Renal cortex interstitium (tissue), 11 donors: ENCODE data around the gene KCTD17. TPM values are rescaled to one million over a fixed set of nuclear protein-coding genes. Genes with fewer than 3 reads are reported as not detected.

ENCODE experiments used
- DNase-seq, 11 donors: peaks; one replicate each; pipeline ENCODE4 v3.0.0-alpha.2; 2013; ENCODE audit warnings: low read depth in 9 of 11, low spot score in 4 of 11; ENCODE audit errors: extremely low read depth in 1 of 11
- polyA plus RNA-seq, 3 donors: library from polyadenylated mRNA; unstranded; fragments of 120-200 nt; gene quantifications; one replicate each; pipeline ENCODE4 v1.2.1, GENCODE V29; 2013; ENCODE audit not compliant: insufficient read length in 3 of 3

KCTD17 gene
- polyA plus RNA-seq, 3 donors, result 20.4 to 34.3 (median 30.7) TPM

GRCh38 chr22:37053310-37054055, 1.9 kb downstream of the KCTD17 start:
- DNase-seq, result no peak

GRCh38 chr22:37054056-37054395, 2.5 kb downstream of the KCTD17 start:
- DNase-seq, result no peak

GRCh38 chr22:37054600-37055365, 3.2 kb downstream of the KCTD17 start:
- DNase-seq, result no peak

DNA sequence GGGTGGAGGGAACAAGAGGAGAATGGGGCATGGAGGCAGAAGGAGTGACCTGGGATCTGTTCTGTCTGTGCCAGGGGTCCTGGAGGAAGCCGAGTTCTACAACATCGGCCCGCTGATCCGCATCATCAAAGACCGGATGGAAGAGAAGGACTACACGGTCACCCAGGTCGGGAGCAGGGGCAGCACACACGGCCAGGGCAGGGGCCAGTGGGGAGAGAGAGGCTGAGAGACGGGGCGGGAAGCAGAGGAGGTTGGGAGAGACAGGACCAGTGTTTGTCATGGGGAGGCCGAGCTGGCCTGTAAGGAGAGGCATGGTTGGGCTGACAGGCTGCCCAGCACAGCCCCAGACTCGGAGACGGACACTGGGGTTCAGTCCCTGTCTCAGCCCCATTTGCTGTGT, 4.7 kb downstream of the KCTD17 start:
- DNase-seq, result no peak

DNA sequence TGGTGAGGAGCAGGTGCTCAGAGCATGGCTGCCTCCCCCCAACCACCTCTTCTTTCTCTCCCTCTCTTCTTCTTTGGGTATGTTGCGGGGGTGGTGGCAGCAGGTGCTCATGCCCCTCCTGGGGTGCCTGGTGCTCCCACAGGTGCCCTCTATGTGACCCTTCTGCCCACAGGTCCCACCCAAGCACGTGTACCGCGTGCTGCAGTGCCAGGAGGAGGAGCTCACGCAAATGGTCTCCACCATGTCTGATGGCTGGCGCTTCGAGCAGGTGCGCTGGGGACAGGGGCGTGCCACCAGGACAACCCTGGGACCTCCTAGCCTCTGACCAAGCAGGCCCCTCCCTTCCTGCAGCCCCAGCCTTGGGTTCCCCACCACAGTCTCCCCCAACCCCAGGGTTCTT, 5.7 kb downstream of the KCTD17 start:
- no peak for DNase-seq

- DNase-seq, result no peak
Observed at GRCh38 chr22:37057796-37058510, 6.4 kb downstream of the KCTD17 start.

DNA sequence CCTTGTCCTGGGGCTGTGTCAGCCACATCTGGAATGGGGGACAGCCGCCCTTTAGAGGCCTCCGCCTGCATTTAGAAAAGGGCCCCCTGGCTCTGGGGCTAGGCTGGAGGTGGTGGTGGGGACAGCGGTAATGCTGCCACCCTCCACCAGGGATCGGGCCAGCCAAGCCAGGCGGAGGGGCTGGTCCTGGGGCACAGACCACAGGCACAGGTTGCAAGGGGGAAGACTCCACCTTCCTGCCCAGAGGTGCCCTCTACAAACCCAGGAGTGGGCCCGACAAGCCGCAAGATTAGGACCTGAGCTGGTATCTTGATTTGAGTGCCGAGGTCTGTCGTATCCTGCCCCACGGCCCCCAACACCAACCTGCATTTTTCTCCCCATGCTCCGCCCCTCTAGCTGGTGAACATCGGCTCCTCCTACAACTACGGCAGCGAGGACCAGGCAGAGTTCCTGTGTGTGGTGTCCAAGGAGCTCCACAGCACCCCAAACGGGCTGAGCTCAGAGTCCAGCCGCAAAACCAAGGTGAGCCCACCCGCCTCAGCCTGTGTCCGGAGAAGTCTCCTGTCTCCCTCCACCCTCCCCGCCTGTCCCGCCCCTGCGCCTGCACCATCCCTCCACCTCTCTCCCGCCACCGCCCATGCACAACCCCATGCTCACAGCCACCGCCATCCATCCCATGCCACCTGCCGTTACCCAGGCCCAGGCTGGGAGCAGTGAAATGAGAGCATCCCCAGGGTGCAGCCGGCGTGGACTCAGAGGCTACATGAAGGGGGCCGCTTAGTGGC, 7.6 kb downstream of the KCTD17 start:
- no peak for DNase-seq

DNA sequence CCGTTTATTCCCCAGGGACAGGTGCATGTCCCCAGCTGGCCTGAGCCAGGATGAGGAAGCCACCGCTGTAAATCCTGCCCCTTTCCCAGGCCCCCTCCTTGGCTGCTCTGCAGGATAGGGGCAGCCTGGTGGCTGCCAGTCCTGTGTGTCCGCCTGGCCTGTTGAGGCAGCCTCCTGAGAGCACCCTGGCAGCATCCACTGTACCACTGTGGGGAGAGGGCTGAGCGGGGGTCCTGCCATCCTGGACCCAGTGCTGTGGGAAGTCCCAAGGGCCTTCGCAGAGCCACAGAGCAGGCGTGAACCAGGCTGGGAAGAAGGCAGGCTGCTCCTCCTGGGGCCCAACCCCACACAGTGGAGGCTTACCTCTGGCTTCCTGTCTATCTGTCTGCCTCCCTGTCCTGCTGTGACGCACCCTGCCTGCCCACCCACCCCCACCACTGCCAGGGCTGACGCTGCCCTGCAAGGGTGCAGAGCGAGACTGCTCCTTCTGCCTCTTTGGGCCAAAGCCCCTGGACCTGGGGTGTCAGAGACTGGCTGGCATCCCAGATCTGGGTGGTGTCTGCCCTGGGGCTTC, 8.4 kb downstream of the KCTD17 start:
- DNase-seq, result no peak

DNA sequence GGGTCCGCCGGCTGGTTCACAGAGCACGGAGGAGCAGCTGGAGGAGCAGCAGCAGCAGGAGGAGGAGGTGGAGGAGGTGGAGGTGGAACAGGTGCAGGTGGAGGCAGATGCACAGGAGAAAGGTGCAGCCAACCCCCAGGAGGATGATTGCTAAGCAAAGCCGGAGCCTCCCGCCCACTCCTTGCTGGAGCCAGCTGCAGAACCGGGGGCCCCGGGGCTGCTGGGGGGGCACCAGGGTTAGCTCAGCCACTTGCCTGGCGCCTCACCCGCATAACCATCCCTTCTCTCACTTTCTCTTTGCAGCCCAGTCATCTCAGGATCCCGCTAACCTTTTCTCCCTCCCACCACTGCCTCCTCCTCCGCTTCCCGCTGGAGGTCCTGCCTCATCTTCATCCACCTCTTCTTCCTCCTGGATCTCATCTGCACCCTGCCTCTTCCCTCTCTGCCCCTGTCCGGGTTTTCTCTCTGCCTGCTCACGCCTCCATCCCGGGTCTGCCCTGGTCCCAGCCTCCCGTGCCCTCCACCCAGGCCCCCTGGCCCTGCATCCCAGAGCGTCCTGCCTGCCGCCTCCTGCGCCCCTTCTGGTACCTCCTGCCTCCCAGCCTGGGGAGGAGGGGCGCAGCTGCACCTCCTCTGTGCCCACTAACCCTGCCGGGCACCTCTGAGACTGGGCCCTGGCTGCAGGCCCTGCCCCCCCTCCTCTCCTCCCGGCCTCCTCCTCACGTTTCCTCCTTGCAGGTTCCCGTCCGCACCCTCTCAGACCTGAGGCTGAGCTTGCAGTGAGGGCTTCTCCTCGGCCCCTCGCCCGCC, 9.5 kb downstream of the KCTD17 start:
- no peak for DNase-seq

DNA sequence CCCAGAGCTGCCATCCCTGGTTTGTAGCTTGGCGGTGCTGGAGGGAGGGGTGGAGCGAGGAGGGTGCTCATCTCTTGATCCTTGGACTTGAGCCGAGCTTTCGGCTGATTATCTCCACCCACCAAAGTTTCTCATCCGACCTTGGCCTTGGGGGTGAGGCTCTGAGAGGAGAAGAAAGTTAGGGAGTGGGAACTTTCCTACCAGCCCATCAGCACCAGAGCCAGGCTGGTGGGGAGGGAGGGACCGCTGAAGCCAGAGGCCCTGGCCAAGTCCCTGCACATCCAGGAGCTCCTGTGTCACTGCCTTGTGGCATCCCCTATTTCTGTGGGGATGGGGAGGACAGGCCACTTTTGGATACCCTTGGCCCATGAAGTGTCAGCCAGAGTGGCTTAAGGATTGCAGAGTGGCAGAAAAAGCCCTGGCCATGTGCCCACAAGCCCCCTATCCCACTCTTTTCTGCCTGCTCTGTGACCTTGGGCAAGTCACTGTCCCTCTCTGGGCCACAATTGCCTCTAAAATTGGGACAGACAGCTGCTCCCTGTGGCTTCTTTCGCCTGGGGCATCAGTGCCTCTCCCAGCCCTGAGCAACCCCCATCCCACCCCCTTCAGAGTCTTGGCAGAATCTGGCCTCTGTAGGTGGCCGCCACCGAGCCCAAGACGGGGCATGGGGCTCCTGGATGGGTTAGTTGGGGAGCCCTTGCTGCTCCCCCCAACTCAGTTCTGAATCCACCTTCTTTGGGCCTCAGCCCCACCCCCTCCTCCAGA, 10.3 kb downstream of the KCTD17 start:
- DNase-seq, result no peak

GRCh38 chr22:37062376-37062675, 10.8 kb downstream of the KCTD17 start:
- DNase-seq, result no peak

- no peak for DNase-seq
Observed at GRCh38 chr22:37062702-37063381, 11.3 kb downstream of the KCTD17 start.

- DNase-seq, result no peak
Observed at GRCh38 chr22:37063431-37064420, 12.2 kb downstream of the KCTD17 start.

GRCh38 chr22:37064553-37064952, 13.0 kb downstream of the KCTD17 start:
- no peak for DNase-seq

DNA sequence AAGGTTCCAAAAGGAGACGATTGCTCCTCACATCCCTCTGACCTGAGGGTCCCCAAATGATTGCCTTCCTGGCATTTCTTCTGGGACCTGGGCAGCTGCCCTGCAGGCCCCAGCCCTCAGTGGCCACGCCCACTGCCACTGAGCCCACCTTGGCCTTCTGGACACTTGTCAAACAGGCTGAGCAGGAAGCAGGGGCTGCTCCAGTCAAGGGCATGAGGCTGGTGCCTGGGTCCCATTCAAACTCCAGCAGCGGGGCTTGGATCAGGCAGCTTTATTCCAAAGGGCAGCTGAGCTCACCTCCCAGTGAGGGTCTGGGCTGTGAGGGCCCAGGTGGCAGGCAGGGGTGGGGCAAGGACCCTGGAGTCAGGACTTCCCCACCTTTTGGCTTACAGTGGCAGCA, 13.6 kb downstream of the KCTD17 start:
- DNase-seq, result no peak

DNA sequence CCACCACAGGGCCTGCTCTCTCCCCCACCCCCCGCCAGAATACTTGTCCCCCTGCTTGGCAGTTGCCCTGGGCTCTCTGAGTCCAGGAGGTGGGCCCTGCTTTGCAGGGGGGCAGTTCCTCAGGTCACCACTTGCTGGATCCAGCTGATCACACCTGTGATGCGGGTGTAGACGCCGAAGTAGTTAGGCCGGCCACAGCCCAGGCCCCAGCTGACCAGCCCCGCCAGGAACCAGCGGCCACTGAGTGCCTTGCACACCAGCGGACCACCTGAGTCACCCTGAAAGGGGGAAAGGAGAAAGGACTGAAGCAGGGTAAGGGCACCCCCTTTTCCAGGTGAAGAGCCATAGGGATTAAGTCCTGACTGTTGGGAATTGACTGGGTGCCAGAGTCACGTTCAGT, 14.4 kb downstream of the KCTD17 start:
- no peak for DNase-seq
